ENCODE results near the gene MBD3L2.
"Not testable (repeated sequence)": the region's sequence is repeated elsewhere in the genome, so short reads cannot be mapped to it uniquely, and the experiment has no call there.

MBD3L2 gene

DNA sequence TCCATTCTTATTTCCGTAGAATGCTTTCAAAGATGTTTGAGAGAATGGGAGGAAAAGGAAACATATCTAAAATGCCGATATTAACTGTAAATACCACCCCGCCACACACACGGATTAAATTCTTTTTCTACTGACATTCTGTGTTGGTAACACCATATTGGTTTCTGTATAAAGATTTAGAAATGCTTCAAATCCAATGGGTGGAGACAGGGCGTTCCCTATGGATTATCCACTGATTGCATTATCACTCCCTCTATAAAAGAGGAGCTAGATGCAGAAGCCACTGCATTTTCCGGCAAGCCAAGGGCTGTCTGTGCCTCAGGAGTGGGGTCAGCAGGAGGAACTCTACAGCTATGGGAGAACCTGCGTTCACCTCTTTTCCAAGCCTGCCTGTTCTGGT, at the start of gene MBD3L2:
MBD3L2 (plus strand) TSS at position 301 of the 400 bp plus-strand sequence; CDS start at position 354, 53 bp downstream.
- not testable (repeated sequence) for DNase-seq

- no peak for DNase-seq
These were observed 49.2 kb upstream of the MBD3L2 start for GRCh38 chr19:6999933-7000332.

DNA sequence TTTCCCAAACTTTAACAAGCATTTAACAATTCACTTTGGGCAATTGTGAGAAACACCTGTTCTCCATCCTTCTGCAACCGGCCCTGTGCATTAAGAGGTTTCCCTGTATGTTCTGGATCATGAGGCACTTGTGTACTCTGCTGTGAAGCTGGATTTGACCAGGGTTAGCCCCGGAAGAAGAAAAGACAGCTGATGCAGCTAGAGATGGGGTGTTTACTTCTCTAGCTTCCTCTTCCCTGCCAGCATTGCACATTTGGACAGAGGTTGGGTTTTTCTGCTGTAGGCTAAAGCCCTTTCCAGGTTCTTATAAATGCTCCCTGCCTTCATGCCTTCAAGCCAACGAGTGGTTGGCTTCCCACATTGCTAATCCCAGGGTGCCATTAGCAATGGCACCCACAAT, 48.8 kb upstream of the MBD3L2 start:
- no peak for DNase-seq

- no peak for DNase-seq
These were observed 48.3 kb upstream of the MBD3L2 start for GRCh38 chr19:7000816-7001215.

DNA sequence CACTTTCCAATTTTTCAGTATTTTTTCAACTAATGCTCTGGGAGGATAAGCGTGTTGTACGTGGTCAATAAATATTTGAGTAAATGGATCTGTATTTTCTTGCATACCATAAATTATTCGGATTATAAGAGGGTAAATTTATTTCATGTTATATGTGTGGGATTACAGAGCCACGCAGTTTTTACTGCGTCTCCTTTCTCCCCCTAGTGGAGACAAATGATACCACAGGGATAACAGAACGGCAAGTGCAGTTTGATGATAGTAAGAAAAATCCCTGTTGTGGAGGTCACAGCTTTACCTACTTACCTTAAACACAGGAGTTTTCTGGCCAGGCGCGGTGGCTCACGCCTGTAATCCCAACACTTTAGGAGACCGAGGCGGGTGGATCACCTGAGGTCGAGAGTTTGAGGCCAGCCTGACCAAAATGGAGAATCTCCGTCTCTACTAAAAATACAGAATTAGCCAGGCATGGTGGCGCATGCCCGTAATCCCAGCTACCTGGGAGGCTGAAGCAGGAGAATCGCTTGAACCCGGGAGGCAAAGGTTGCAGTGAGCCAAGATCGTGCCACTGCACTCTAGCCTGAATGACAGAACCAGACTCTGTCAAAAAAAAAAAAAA, 44.7 kb upstream of the MBD3L2 start:
- no peak for DNase-seq

GRCh38 chr19:7006135-7006704, 42.9 kb upstream of the MBD3L2 start:
- DNase-seq = no peak

DNA sequence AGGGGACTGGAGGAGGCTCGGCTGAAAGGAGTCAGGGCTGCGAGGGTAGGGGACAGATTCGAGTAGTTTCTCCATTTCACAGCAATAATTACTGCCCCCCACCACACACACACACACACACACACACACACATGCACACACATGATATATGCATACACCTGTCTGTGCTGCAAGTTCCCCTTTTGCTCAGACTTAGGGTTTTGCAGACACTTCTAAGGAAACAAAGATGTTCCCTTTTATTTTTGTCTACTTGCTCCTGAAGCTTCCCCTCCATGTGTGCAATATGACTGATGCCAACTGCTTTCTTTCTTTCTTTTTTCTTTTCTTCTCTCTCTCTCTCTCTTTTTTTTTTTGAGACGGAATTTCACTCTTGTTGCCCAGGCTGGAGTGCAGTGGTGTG, 41.3 kb upstream of the MBD3L2 start:
- no peak for DNase-seq

DNA sequence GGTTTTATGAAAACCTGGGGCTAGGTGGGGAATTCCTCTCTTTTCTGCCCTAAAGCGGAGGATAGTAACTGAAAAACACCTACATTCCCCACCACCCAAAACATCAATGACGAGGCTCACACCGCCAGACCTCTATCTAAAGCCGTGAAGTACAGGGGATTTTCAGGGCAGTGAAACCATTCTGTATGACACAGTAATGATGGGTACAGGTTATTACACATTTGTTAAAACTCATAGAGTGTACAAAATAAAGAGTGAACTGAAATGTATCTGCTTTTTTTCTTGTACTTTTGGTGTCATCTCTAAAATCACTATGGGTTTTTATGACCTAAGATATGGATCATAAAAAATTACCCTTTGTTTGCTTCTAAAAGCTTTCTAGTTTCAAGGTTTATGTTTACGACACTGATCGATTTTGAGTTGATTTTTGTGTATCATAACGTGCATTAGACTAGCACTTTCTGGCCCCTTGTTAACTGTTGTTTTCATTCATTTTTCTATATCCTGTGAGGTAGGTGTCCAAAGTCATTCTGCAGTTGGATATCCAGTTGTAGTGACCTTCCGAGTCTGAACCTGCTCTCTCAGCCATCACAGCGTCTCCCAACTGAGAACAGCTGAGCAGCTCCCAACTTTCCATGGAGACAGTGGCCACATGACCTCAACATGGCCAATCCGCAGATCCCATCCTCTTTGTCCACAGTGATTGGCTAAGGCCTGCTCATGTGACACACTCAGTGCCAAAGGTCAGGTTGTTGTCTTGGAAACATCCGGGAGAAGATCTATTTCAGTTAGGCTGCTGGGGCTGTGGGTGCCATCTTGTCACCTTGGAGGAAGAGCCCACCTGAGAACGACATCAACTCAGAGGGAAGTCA, 38.2 kb upstream of the MBD3L2 start:
- DNase-seq = no peak

DNA sequence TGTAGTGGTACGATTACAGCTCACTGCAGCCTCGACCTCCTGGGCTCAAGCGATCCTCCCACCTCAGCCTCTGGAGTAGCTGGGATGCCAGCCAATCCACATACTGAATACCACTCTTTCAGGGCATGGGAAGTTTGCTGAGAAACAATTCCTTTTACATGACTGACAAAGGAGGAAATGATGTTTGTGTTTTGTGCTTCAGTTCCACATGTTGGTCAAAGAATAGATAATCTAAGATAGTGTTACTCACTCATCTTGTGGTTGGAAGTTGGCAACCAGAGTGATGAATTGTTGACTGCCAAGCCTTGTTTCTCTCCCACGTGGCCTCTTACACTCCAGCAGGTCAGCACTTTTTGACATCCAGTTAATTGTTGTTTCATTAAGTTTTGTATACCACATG, 35.4 kb upstream of the MBD3L2 start:
- no peak for DNase-seq

- DNase-seq = no peak
These were observed 30.3 kb upstream of the MBD3L2 start for GRCh38 chr19:7018828-7019227.

DNA sequence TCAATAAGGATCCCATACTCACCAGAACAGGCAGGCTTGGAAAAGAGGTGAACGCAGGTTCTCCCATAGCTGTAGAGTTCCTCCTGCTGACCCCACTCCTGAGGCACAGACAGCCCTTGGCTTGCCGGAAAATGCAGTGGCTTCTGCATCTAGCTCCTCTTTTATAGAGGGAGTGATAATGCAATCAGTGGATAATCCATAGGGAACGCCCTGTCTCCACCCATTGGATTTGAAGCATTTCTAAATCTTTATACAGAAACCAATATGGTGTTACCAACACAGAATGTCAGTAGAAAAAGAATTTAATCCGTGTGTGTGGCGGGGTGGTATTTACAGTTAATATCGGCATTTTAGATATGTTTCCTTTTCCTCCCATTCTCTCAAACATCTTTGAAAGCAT, 27.8 kb upstream of the MBD3L2 start, which contains the start of gene MBD3L2B:
MBD3L2B (minus strand) TSS at position 101 of the 400 bp plus-strand sequence; CDS start at position 67, 34 bp downstream.
- DNase-seq = not testable (repeated sequence)

- not testable (repeated sequence) for DNase-seq
These were observed 20.3 kb upstream of the MBD3L2 start for GRCh38 chr19:7028790-7029189.

GRCh38 chr19:7030278-7030677, 18.8 kb upstream of the MBD3L2 start, which contains the start of gene MBD3L5:
MBD3L5 (plus strand) TSS chr19:7030578; CDS start chr19:7030612, 34 bp downstream.
- DNase-seq = not testable (repeated sequence)

- not testable (repeated sequence) for DNase-seq
These were observed 9.0 kb upstream of the MBD3L2 start, which contains the start of gene MBD3L4 for GRCh38 chr19:7040079-7040478. MBD3L4 (minus strand) TSS chr19:7040179; CDS start chr19:7040144, 35 bp downstream.

- DNase-seq = not testable (repeated sequence)
These were observed 7.6 kb upstream of the MBD3L2 start for GRCh38 chr19:7041563-7041962.

DNA sequence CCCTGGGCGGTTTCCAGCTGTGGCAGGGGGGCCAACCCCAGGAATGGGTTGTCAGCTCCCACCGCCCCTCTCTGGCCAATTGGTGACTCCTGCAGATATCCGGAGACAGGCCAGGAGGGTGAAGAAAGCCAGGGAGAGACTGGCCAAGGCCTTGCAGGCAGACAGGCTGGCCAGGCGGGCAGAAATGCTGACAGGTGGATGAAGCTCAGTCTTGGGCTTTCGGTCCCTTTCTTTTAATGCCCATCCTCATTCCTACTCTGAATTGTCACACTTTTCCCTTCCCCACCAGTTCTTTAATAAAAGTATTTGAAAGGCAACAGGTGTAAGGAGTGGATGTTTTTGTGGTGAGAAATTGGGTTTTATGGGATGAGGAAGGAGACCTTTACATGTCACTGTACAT, 2.3 kb downstream of the MBD3L2 start:
- DNase-seq = not testable (repeated sequence)

DNA sequence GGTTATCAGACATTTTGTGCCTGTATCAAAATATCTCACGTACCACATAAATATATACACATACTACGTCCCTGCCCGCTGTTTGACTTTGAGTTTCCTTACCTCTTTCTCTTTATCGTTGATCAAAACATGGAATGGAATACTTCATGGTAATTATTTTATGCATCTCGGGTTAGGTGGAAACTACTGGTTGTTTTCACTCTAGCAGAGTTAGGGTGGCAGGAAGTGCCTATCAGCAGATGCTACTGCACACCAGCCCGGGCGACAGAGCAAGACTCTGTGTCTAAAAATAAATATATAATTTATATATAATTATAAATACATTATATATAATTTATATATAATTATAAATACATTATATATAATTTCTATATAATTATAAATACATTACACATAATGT, 3.8 kb downstream of the MBD3L2 start:
- not testable (repeated sequence) for DNase-seq

DNA sequence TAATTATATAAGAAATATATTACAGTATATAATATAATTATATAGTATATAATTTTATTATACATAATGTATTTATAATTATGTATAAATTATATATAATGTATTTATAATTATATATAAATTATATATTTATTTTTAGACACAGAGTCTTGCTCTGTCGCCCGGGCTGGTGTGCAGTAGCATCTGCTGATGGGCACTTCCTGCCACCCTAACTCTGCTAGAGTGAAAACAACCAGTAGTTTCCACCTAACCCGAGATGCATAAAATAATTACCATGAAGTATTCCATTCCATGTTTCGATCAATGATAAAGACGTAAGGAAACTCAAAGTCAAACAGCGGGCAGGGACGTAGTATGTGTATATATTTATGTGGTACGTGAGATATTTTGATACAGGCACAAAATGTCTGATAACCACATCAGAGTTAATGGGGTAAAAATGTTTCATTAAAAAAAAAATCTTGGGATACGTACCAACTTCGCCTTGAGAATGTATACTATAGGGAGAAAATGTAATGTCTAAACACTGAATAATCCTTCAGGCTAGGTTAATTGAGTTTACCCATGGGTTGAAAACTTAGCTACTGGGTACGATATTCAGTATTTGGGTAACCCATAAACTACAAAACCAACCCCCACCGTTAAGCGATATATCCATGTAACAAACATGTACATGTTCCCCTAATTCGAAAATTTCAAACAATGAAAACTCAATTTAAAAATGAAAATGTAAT, 5.7 kb downstream of the MBD3L2 start:
- DNase-seq = not testable (repeated sequence)

GRCh38 chr19:7055679-7056078, 6.6 kb downstream of the MBD3L2 start:
- not testable (repeated sequence) for DNase-seq

GRCh38 chr19:7056371-7056770, 7.2 kb downstream of the MBD3L2 start:
- DNase-seq = not testable (repeated sequence)

- DNase-seq = not testable (repeated sequence)
These were observed 9.5 kb downstream of the MBD3L2 start, which contains the start of gene MBD3L3 for GRCh38 chr19:7058576-7058975. MBD3L3 (minus strand) TSS chr19:7058676; CDS start chr19:7058605, 71 bp downstream.

DNA sequence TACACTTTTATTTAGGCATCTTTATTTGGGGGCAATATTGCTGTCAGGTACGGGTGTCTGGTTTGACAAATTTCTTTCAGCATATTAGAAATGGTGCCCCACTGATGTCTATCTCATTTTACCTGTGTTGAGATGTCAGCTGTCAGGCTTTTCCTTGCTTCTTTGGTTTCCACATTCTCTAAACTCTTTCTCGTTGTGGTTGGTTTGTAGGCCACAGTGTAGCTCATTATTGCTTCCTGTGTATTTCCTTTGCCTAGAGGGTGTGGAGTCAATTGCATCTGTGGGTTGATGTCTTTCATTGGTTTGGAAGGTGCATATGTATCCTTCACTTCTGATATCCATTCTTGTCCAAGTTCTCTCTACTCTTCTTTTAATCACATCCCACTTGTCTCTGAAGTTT, 10.9 kb downstream of the MBD3L2 start:
- DNase-seq = not testable (repeated sequence)

DNA sequence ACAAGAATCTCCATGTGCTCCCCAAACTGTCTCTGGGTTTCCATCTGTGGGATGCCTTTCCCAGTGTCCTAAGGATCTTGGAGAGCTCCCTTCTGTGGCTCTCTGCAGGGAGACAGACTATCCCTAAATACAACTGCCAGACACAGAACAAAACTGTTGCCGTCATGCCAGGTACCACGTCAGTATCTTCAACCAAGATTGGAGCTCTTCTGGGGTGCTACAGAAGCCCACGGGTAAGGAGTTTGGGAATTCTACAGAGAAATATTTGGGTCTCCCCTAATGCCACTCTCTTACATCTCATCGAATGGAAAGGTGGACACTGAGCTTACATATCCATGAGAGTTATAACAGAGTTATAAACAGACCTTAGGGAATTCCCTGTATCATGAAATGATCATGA, 14.2 kb downstream of the MBD3L2 start:
- no peak for DNase-seq

Data from fibroblast of skin of right quadriceps (primary cell).